Fibroblast of lung (primary cell): ENCODE measurements around the gene CSF2RB.

ENCODE experiments used
- EZH2 ChIP-seq: IDR thresholded peaks from 2 replicates; pipeline ENCODE4 v1.5.1; 2012; ENCODE audit warnings: low read length, control low read depth, mild to moderate bottlenecking; ENCODE audit errors: missing control alignments
- TF ChIP-seq, protein P1 (sequence below), 2 donors: IDR thresholded peaks in 1 of 2; conservative IDR thresholded peaks in 1 of 2; 1 replicate in 1 of 2; 2 replicates in 1 of 2; pipeline ENCODE4 v1.5.1; 2011 to 2012; ENCODE audit warnings: low read length in 2 of 2, control low read depth in 1 of 2, inconsistent platforms in 1 of 2, low read depth in 1 of 2, mild to moderate bottlenecking in 1 of 2

DNA sequence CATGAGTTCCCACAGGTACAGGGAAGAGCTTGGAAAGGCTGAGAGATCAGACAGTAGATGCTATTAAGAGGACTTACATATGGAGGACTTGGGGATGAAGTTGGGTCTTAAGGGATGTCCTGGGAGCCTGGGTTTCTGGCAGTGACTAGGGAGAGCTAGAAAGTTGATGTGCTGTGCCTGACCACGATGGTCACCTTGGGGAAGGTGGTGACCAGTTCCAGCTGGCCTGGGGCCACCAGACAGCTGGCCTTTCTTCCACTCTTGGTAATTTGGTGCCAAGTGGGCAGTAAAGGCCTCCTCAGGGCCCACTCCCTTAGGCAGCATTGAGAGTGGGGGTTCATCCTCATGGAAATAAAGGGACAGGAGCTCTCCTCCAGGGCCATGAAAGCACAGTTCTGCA is 13.9 kb upstream of the CSF2RB start:
- TF ChIP-seq, protein P1, sequence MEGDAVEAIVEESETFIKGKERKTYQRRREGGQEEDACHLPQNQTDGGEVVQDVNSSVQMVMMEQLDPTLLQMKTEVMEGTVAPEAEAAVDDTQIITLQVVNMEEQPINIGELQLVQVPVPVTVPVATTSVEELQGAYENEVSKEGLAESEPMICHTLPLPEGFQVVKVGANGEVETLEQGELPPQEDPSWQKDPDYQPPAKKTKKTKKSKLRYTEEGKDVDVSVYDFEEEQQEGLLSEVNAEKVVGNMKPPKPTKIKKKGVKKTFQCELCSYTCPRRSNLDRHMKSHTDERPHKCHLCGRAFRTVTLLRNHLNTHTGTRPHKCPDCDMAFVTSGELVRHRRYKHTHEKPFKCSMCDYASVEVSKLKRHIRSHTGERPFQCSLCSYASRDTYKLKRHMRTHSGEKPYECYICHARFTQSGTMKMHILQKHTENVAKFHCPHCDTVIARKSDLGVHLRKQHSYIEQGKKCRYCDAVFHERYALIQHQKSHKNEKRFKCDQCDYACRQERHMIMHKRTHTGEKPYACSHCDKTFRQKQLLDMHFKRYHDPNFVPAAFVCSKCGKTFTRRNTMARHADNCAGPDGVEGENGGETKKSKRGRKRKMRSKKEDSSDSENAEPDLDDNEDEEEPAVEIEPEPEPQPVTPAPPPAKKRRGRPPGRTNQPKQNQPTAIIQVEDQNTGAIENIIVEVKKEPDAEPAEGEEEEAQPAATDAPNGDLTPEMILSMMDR (conservative IDR thresholded peaks at IDR 0.05 in 1 of 2, IDR thresholded peaks at IDR 0.05 in 1 of 2; ENCODE audit: low read depth in 1 of 2, low read length in 2 of 2), result no peak
- no peak for TF ChIP-seq EZH2
